Stimulated activated naive B cell treated with anti-CD40 and anti-IgM and Interleukin-4, amounts not matched to agents 10 μg/mL and 1 μg/mL and 100 μg/mL, for 72 hours (primary cell): Measurements from ENCODE around the gene FMN1.

ENCODE experiments used
- ATAC-seq, 2 donors: fragments of 150-1000 bp; cut with Tn5 transposase; replicated peaks; 2 replicates each; pipeline ENCODE4 v1.10.0; 2021; ENCODE audit warnings: moderate library complexity in 1 of 2
- DNase-seq: peaks from one replicate; pipeline ENCODE4 v3.0.0; 2021
- H3K27ac Mint-ChIP-seq: one replicate; pipeline ENCODE4 v1.8.0; 2022; ENCODE audit warnings: mild to moderate bottlenecking, mixed read lengths
- H3K27me3 Mint-ChIP-seq, 2 donors: one replicate each; pipeline ENCODE4 v1.8.0; 2022; ENCODE audit warnings: mixed read lengths in 2 of 2
- H3K36me3 Mint-ChIP-seq, 2 donors: one replicate each; pipeline ENCODE4 v1.8.0; 2022; ENCODE audit warnings: mixed read lengths in 2 of 2, mild to moderate bottlenecking in 1 of 2
- H3K4me1 Mint-ChIP-seq, 2 donors: one replicate each; pipeline ENCODE4 v1.8.0; 2022; ENCODE audit warnings: mixed read lengths in 2 of 2, mild to moderate bottlenecking in 1 of 2
- H3K4me3 Mint-ChIP-seq, 2 donors: one replicate each; pipeline ENCODE4 v1.8.0; 2022; ENCODE audit warnings: mild to moderate bottlenecking in 2 of 2, mixed read lengths in 2 of 2, moderate library complexity in 1 of 2
- H3K9me3 Mint-ChIP-seq, 2 donors: one replicate each; pipeline ENCODE4 v1.8.0; 2022; ENCODE audit warnings: mixed read lengths in 2 of 2, mild to moderate bottlenecking in 1 of 2

FMN1 gene

GRCh38 chr15:33069161-33069560 is 125.4 kb downstream of the FMN1 start:
- ATAC-seq (no peak), DNase-seq (no peak)
- no peaks in the 10 kb centered on the region for H3K9me3 Mint-ChIP-seq
- peaks cover 11 to 20% of the 10 kb centered on the region in 2 donors for H3K4me1 Mint-ChIP-seq
- H3K27ac Mint-ChIP-seq, result no peak overlapping the region
- peak overlapping the region in 1 of 2 donors; percentile 10 for H3K4me3 Mint-ChIP-seq
- H3K27me3 Mint-ChIP-seq, result peaks cover 24 to 40% of the 10 kb centered on the region in 2 donors
- no peaks in the 10 kb centered on the region for H3K36me3 Mint-ChIP-seq

- H3K27ac Mint-ChIP-seq, result peak overlapping the region; percentile 22
- H3K4me3 Mint-ChIP-seq, result peak overlapping the region; percentile 10 to 86
- peaks cover 24 to 44% of the 10 kb centered on the region in 2 donors for H3K27me3 Mint-ChIP-seq
- no peaks in the 10 kb centered on the region for H3K36me3 Mint-ChIP-seq
- ATAC-seq (peak in 1 of 2 donors; percentile 38), DNase-seq (no peak)
- H3K9me3 Mint-ChIP-seq, result no peaks in the 10 kb centered on the region
- peaks cover 11 to 20% of the 10 kb centered on the region in 2 donors for H3K4me1 Mint-ChIP-seq
Observed at GRCh38 chr15:33068511-33068990, 126.0 kb downstream of the FMN1 start.

- Mint-ChIP-seq H3K27me3 (peaks cover 29 to 44% of the 10 kb centered on the region in 2 donors), H3K36me3 (no peaks in the 10 kb centered on the region), H3K4me3 (peak overlapping the region; percentile 86 to 88), H3K27ac (peak overlapping the region; percentile 85), H3K9me3 (no peaks in the 10 kb centered on the region), H3K4me1 (peaks cover 11 to 20% of the 10 kb centered on the region in 2 donors)
- ATAC-seq (peak; percentile 82 to 92), DNase-seq (peak; percentile 14)
Observed at GRCh38 chr15:33068007-33068481, 126.5 kb downstream of the FMN1 start.

GRCh38 chr15:33067456-33067855 is 127.1 kb downstream of the FMN1 start:
- no peak overlapping the region for H3K27ac Mint-ChIP-seq
- no peaks in the 10 kb centered on the region for H3K9me3 Mint-ChIP-seq
- no peak for ATAC-seq
- DNase-seq, result no peak
- H3K4me1 Mint-ChIP-seq, result peaks cover 11 to 20% of the 10 kb centered on the region in 2 donors
- peak overlapping the region; percentile 86 to 88 for H3K4me3 Mint-ChIP-seq
- H3K36me3 Mint-ChIP-seq, result no peaks in the 10 kb centered on the region
- peaks cover 31 to 44% of the 10 kb centered on the region in 2 donors for H3K27me3 Mint-ChIP-seq

GRCh38 chr15:33066584-33066983 is 127.9 kb downstream of the FMN1 start:
- H3K9me3 Mint-ChIP-seq, result no peaks in the 10 kb centered on the region
- no peak overlapping the region for H3K27ac Mint-ChIP-seq
- H3K36me3 Mint-ChIP-seq, result no peaks in the 10 kb centered on the region
- ATAC-seq (no peak), DNase-seq (no peak)
- H3K4me3 Mint-ChIP-seq, result no peak overlapping the region
- H3K27me3 Mint-ChIP-seq, result peaks cover 27 to 39% of the 10 kb centered on the region in 2 donors
- H3K4me1 Mint-ChIP-seq, result peaks cover 11 to 20% of the 10 kb centered on the region in 2 donors

GRCh38 chr15:33064878-33065277 is 129.6 kb downstream of the FMN1 start:
- ATAC-seq (no peak), DNase-seq (no peak)
- Mint-ChIP-seq H3K4me1 (peaks cover 11 to 20% of the 10 kb centered on the region in 2 donors), H3K36me3 (no peaks in the 10 kb centered on the region), H3K27ac (peak overlapping the region; percentile 37), H3K27me3 (peaks cover 27 to 39% of the 10 kb centered on the region in 2 donors), H3K4me3 (no peak overlapping the region), H3K9me3 (no peaks in the 10 kb centered on the region)

GRCh38 chr15:33059184-33059583 is 135.3 kb downstream of the FMN1 start:
- Mint-ChIP-seq H3K27me3 (peaks cover 12 to 17% of the 10 kb centered on the region in 2 donors), H3K9me3 (no peaks in the 10 kb centered on the region), H3K4me1 (no peaks in the 10 kb centered on the region), H3K27ac (no peak overlapping the region), H3K36me3 (no peaks in the 10 kb centered on the region), H3K4me3 (no peak overlapping the region)
- ATAC-seq (no peak), DNase-seq (no peak)

GRCh38 chr15:33057845-33058244 is 136.7 kb downstream of the FMN1 start:
- Mint-ChIP-seq H3K27ac (no peak overlapping the region), H3K27me3 (peaks cover 8 to 12% of the 10 kb centered on the region in 2 donors), H3K4me1 (no peaks in the 10 kb centered on the region), H3K9me3 (no peaks in the 10 kb centered on the region), H3K4me3 (no peak overlapping the region), H3K36me3 (no peaks in the 10 kb centered on the region)
- ATAC-seq, result no peak
- no peak for DNase-seq

GRCh38 chr15:33055962-33056361 is 138.6 kb downstream of the FMN1 start:
- ATAC-seq (no peak), DNase-seq (no peak)
- Mint-ChIP-seq H3K27ac (no peak overlapping the region), H3K4me1 (no peaks in the 10 kb centered on the region), H3K9me3 (no peaks in the 10 kb centered on the region), H3K4me3 (no peak overlapping the region), H3K36me3 (no peaks in the 10 kb centered on the region), H3K27me3 (peaks cover 11 to 14% of the 10 kb centered on the region in 2 donors)

GRCh38 chr15:33051528-33051927 is 143.0 kb downstream of the FMN1 start:
- Mint-ChIP-seq H3K9me3 (peaks cover 4 to 6% of the 10 kb centered on the region in 2 donors), H3K27me3 (peaks cover 5 to 7% of the 10 kb centered on the region in 2 donors), H3K4me1 (no peaks in the 10 kb centered on the region), H3K4me3 (no peak overlapping the region), H3K27ac (no peak overlapping the region), H3K36me3 (peaks cover 0 to 2% of the 10 kb centered on the region in 2 donors)
- ATAC-seq, result no peak
- no peak for DNase-seq

GRCh38 chr15:33048255-33048654 is 146.3 kb downstream of the FMN1 start:
- peaks cover 6 to 14% of the 10 kb centered on the region in 2 donors for H3K9me3 Mint-ChIP-seq
- H3K4me1 Mint-ChIP-seq, result no peaks in the 10 kb centered on the region
- ATAC-seq (no peak), DNase-seq (no peak)
- H3K36me3 Mint-ChIP-seq, result peaks cover 0 to 2% of the 10 kb centered on the region in 2 donors
- H3K4me3 Mint-ChIP-seq, result no peak overlapping the region
- no peak overlapping the region for H3K27ac Mint-ChIP-seq
- H3K27me3 Mint-ChIP-seq, result peaks cover 7 to 18% of the 10 kb centered on the region in 2 donors

- DNase-seq (no peak), ATAC-seq (no peak)
- H3K36me3 Mint-ChIP-seq, result peaks cover 0 to 2% of the 10 kb centered on the region in 2 donors
- H3K27me3 Mint-ChIP-seq, result peaks cover 7 to 17% of the 10 kb centered on the region in 2 donors
- peaks cover 12 to 15% of the 10 kb centered on the region in 2 donors for H3K9me3 Mint-ChIP-seq
- no peak overlapping the region for H3K27ac Mint-ChIP-seq
- no peak overlapping the region for H3K4me3 Mint-ChIP-seq
- H3K4me1 Mint-ChIP-seq, result no peaks in the 10 kb centered on the region
Observed at GRCh38 chr15:33047077-33047476, 147.4 kb downstream of the FMN1 start.

GRCh38 chr15:33046329-33046728 is 148.2 kb downstream of the FMN1 start:
- no peak overlapping the region for H3K27ac Mint-ChIP-seq
- H3K36me3 Mint-ChIP-seq, result peaks cover 0 to 2% of the 10 kb centered on the region in 2 donors
- ATAC-seq, result no peak
- H3K27me3 Mint-ChIP-seq, result peaks cover 7 to 20% of the 10 kb centered on the region in 2 donors
- peaks cover 12 to 15% of the 10 kb centered on the region in 2 donors for H3K9me3 Mint-ChIP-seq
- H3K4me3 Mint-ChIP-seq, result no peak overlapping the region
- H3K4me1 Mint-ChIP-seq, result no peaks in the 10 kb centered on the region
- no peak for DNase-seq

GRCh38 chr15:33045066-33045810 is 149.3 kb downstream of the FMN1 start:
- no peak overlapping the region for H3K4me3 Mint-ChIP-seq
- peaks cover 0 to 2% of the 10 kb centered on the region in 2 donors for H3K36me3 Mint-ChIP-seq

GRCh38 chr15:33044598-33044997 is 149.9 kb downstream of the FMN1 start:
- H3K36me3 Mint-ChIP-seq, result peaks cover 0 to 2% of the 10 kb centered on the region in 2 donors
- no peak overlapping the region for H3K27ac Mint-ChIP-seq
- DNase-seq (no peak), ATAC-seq (no peak)
- peaks cover 6 to 27% of the 10 kb centered on the region in 2 donors for H3K27me3 Mint-ChIP-seq
- no peaks in the 10 kb centered on the region for H3K4me1 Mint-ChIP-seq
- H3K4me3 Mint-ChIP-seq, result no peak overlapping the region
- peaks cover 12 to 15% of the 10 kb centered on the region in 2 donors for H3K9me3 Mint-ChIP-seq

More at GRCh38 chr15:33045066-33045810, 149.3 kb downstream of the FMN1 start:
- Mint-ChIP-seq H3K27ac (no peak overlapping the region), H3K4me1 (no peaks in the 10 kb centered on the region), H3K27me3 (peaks cover 0 to 21% of the 10 kb centered on the region in 2 donors), H3K9me3 (peaks cover 12 to 15% of the 10 kb centered on the region in 2 donors)
- DNase-seq (no peak), ATAC-seq (no peak)
